GM06990 (cell line): Measurements from ENCODE around the gene TNS3.

Source experiments
- DNase-seq: peaks from one replicate; pipeline ENCODE4 v3.0.0-alpha.2; 2011; ENCODE audit not compliant: insufficient read length; ENCODE audit errors: extremely low read depth
- H3K27me3 ChIP-seq: replicated peaks from 2 replicates; pipeline ENCODE4 v1.6.0; 2011; ENCODE audit warnings: low read length; ENCODE audit not compliant: control insufficient read depth, insufficient read depth
- H3K36me3 ChIP-seq: 2 replicates; pipeline ENCODE4 v1.5.1; 2011; ENCODE audit warnings: low read length; ENCODE audit not compliant: control insufficient read depth, insufficient read depth
- H3K4me3 ChIP-seq: replicated peaks from 2 replicates; pipeline ENCODE4 v1.5.1; 2011; ENCODE audit warnings: low read depth, mild to moderate bottlenecking, control low read depth, low read length
- CTCF ChIP-seq: IDR thresholded peaks from 2 replicates; pipeline ENCODE4 v1.5.1; 2011; ENCODE audit warnings: low read length, control low read depth, mild to moderate bottlenecking, inconsistent platforms; ENCODE audit not compliant: insufficient read depth, poor library complexity, severe bottlenecking

TNS3 gene

GRCh38 chr7:47358944-47359588 lies 222.8 kb downstream of the TNS3 start:
- no peaks in the 10 kb centered on the region for H3K36me3 ChIP-seq
- no peak for DNase-seq
- no peak for TF ChIP-seq CTCF
- no peaks in the 10 kb centered on the region for H3K27me3 ChIP-seq
- no peak overlapping the region for H3K4me3 ChIP-seq

- no peaks in the 10 kb centered on the region for H3K36me3 ChIP-seq
- no peaks in the 10 kb centered on the region for H3K27me3 ChIP-seq
- TF ChIP-seq CTCF, result no peak
- no peak for DNase-seq
- no peak overlapping the region for H3K4me3 ChIP-seq
These were observed 223.6 kb downstream of the TNS3 start for GRCh38 chr7:47358357-47358756.

- H3K27me3 ChIP-seq, result no peaks in the 10 kb centered on the region
- no peak for TF ChIP-seq CTCF
- no peak for DNase-seq
- no peak overlapping the region for H3K4me3 ChIP-seq
- no peaks in the 10 kb centered on the region for H3K36me3 ChIP-seq
These were observed 224.0 kb downstream of the TNS3 start for GRCh38 chr7:47357863-47358262.

- DNase-seq, result no peak
- Histone ChIP-seq H3K27me3 (no peaks in the 10 kb centered on the region), H3K4me3 (no peak overlapping the region), H3K36me3 (no peaks in the 10 kb centered on the region)
- no peak for TF ChIP-seq CTCF
These were observed 224.6 kb downstream of the TNS3 start for GRCh38 chr7:47357361-47357760.

- no peak for TF ChIP-seq CTCF
- no peak overlapping the region for H3K4me3 ChIP-seq
- no peaks in the 10 kb centered on the region for H3K36me3 ChIP-seq
- H3K27me3 ChIP-seq, result no peaks in the 10 kb centered on the region
- no peak for DNase-seq
These were observed 225.7 kb downstream of the TNS3 start for GRCh38 chr7:47356261-47356660.

GRCh38 chr7:47355684-47356083 lies 226.2 kb downstream of the TNS3 start:
- no peak for TF ChIP-seq CTCF
- no peak for DNase-seq
- Histone ChIP-seq H3K27me3 (no peaks in the 10 kb centered on the region), H3K36me3 (no peaks in the 10 kb centered on the region), H3K4me3 (no peak overlapping the region)
